K562 (cell line): ENCODE data around the gene POGZ. TPM values are rescaled to one million over a fixed set of nuclear protein-coding genes. Genes with fewer than 3 reads are reported as not detected.

Experiments used
- ATAC-seq: fragments of 200-7000 bp; cut with Tn5 transposase; 3 replicates; pipeline ENCODE4 v1.9.1; 2020; ENCODE audit warnings: moderate library complexity
- BruUV-seq: library from RNA; stranded (reverse); fragments of 400-500 nt; replicated peaks from 2 replicates; lab custom pipeline; 2021; lab: Mats Ljungman, UMichigan
- CTCF ChIA-PET: fragments of 300-600 bp; formaldehyde crosslinking; extraction: SDS; loops from one replicate; lab custom pipeline; 2021; ENCODE audit warnings: low intra/inter-chr PET ratio; lab: Yijun Ruan, JAX
- POLR2A ChIA-PET: fragments of 300-600, 350-650 bp; sonication (Branson Sonifier 250); formaldehyde crosslinking; extraction: SDS; loops from one replicate; lab custom pipeline; 2021; ENCODE audit warnings: antibody characterized with exemption, inconsistent platforms; lab: Yijun Ruan, JAX
- DNase-seq, 4 experiments: peaks; one replicate each; pipeline versions ENCODE4 v3.0.0 to v3.0.0-alpha.2; 2011 to 2018; ENCODE audit warnings: low spot score in 3 of 4, mixed read lengths in 3 of 4; ENCODE audit errors: extremely low read depth in 1 of 4
- FAIRE-seq: peaks from 2 replicates; lab custom pipeline; 2011; peaks lifted over from hg19 to GRCh38; lab: Jason Lieb, UNC
- H2AFZ ChIP-seq: 2 replicates; pipeline ENCODE4 v1.6.0; 2011; ENCODE audit warnings: low read depth, low read length, control low read depth, inconsistent platforms
- H3K27ac ChIP-seq: fragments of 200-600 bp; 3 replicates; pipeline ENCODE4 v1.8.0; 2011; ENCODE audit warnings: low read depth, mild to moderate bottlenecking, control low read depth, inconsistent platforms, low read length, moderate library complexity, mixed read lengths; ENCODE audit errors: extremely low read depth
- H3K27me3 ChIP-seq, 2 experiments: fragments of 300-600 bp in 1 of 2; 2 replicates in 1 of 2; 3 replicates in 1 of 2; pipeline versions ENCODE4 v1.6.0 to v1.8.0; 2011; ENCODE audit warnings: inconsistent platforms in 2 of 2, low read length in 2 of 2, mild to moderate bottlenecking in 1 of 2, mixed read lengths in 1 of 2, moderate library complexity in 1 of 2; ENCODE audit not compliant: control insufficient read depth in 2 of 2, insufficient read depth in 2 of 2
- H3K36me3 ChIP-seq: fragments of 300-600 bp; 3 replicates; pipeline ENCODE4 v1.8.0; 2011; ENCODE audit warnings: mild to moderate bottlenecking, low read length, inconsistent platforms; ENCODE audit not compliant: control insufficient read depth, insufficient read depth
- H3K4me1 ChIP-seq, 2 experiments: fragments of 200-600 bp in 1 of 2; replicated peaks in 1 of 2; 2 replicates in 1 of 2; 3 replicates in 1 of 2; pipeline versions ENCODE4 v1.5.1 to v1.8.0; 2011; ENCODE audit warnings: inconsistent platforms in 2 of 2, low read length in 2 of 2, mild to moderate bottlenecking in 1 of 2, mixed read lengths in 1 of 2, moderate library complexity in 1 of 2; ENCODE audit not compliant: control insufficient read depth in 2 of 2, insufficient read depth in 2 of 2
- H3K4me2 ChIP-seq: 2 replicates; pipeline ENCODE4 v1.6.1; 2011; ENCODE audit warnings: low read length, control low read depth, inconsistent platforms, mixed read lengths; ENCODE audit not compliant: insufficient read depth
- H3K4me3 ChIP-seq: fragments of 200-600 bp; sonication (generic), shearing (Covaris generic); 2 replicates; pipeline ENCODE4 v1.5.1; 2016; ENCODE audit warnings: control low read depth, inconsistent platforms
- H3K79me2 ChIP-seq: fragments of 200-600 bp; 3 replicates; pipeline ENCODE4 v1.8.0; 2011; ENCODE audit warnings: low read length, inconsistent platforms; ENCODE audit not compliant: control insufficient read depth, insufficient read depth
- H3K9ac ChIP-seq, 2 experiments: 2 replicates each; pipeline versions ENCODE4 v1.6.0 to v1.6.1; 2011; ENCODE audit warnings: low read depth in 2 of 2, low read length in 2 of 2, control low read depth in 1 of 2, inconsistent platforms in 1 of 2, mild to moderate bottlenecking in 1 of 2, mixed read lengths in 1 of 2; ENCODE audit not compliant: insufficient read depth in 1 of 2
- H3K9me1 ChIP-seq: one replicate; pipeline ENCODE4 v1.6.0; 2011; ENCODE audit warnings: inconsistent platforms, mild to moderate bottlenecking, low read length, moderate library complexity; ENCODE audit not compliant: control insufficient read depth, insufficient read depth
- H3K9me3 ChIP-seq: replicated peaks from 2 replicates; pipeline ENCODE4 v1.5.1; 2011; ENCODE audit warnings: low read depth, low read length, inconsistent platforms; ENCODE audit not compliant: control insufficient read depth, insufficient read depth
- H4K20me1 ChIP-seq: replicated peaks from 2 replicates; pipeline ENCODE4 v1.6.1; 2011; ENCODE audit warnings: low read length, inconsistent platforms, mixed read lengths; ENCODE audit not compliant: control insufficient read depth, insufficient read depth
- FOXP1 ChIP-seq: sonication (generic); formaldehyde crosslinking; IDR thresholded peaks from 2 replicates; pipeline ENCODE4 v1.8.0; 2022; ENCODE audit warnings: mild to moderate bottlenecking, missing genetic modification reagents
- GTF2F1 ChIP-seq: IDR thresholded peaks from 2 replicates; pipeline ENCODE4 v1.6.1; 2011; ENCODE audit warnings: low read depth, low read length, improper control_type of control experiment
- ID3 ChIP-seq, 2 experiments: fragments of 250-450 bp in 1 of 2; fragments of 450-650 bp in 1 of 2; sonication (Bioruptor Pico) in 1 of 2; IDR thresholded peaks; 2 replicates each; pipeline versions ENCODE4 v1.6.1 to v1.8.0; 2016 to 2021; ENCODE audit warnings: mild to moderate bottlenecking in 2 of 2, moderate library complexity in 2 of 2, missing compliant biosample characterization in 1 of 2, missing genetic modification characterization in 1 of 2
- NCOR1 ChIP-seq: fragments of 450-650 bp; IDR thresholded peaks from 2 replicates; pipeline ENCODE4 v1.6.1; 2016; ENCODE audit warnings: mild to moderate bottlenecking, moderate library complexity
- POLR2G ChIP-seq: fragments of 200-400 bp; formaldehyde crosslinking; IDR thresholded peaks from 2 replicates; pipeline ENCODE4 v1.6.1; 2017; ENCODE audit warnings: low read depth, mild to moderate bottlenecking, antibody characterized with exemption, low read length, moderate library complexity
- POLR3A ChIP-seq: IDR thresholded peaks from 2 replicates; pipeline ENCODE4 v1.6.1; 2011; ENCODE audit warnings: borderline replicate concordance, mild to moderate bottlenecking, moderate library complexity; ENCODE audit not compliant: insufficient read length, insufficient read depth; ENCODE audit errors: extremely low read depth
- PTBP1 ChIP-seq: fragments of 200-400 bp; formaldehyde crosslinking; IDR thresholded peaks from 2 replicates; pipeline ENCODE4 v1.6.1; 2017; ENCODE audit warnings: low read depth, low read length
- SRSF3 ChIP-seq: fragments of 200-400 bp; formaldehyde crosslinking; IDR thresholded peaks from 2 replicates; pipeline ENCODE4 v1.6.1; 2016; ENCODE audit warnings: mild to moderate bottlenecking, low read length, moderate library complexity; ENCODE audit not compliant: insufficient read depth
- THRAP3 ChIP-seq: fragments of 450-650 bp; IDR thresholded peaks from 2 replicates; pipeline ENCODE4 v1.6.1; 2016; ENCODE audit warnings: mild to moderate bottlenecking, inconsistent platforms, borderline replicate concordance
- ZBTB17 ChIP-seq: fragments of 450-650 bp; formaldehyde crosslinking; IDR thresholded peaks from 2 replicates; pipeline ENCODE4 v1.4.0; 2020; ENCODE audit warnings: mild to moderate bottlenecking
- ZBTB7A ChIP-seq: IDR thresholded peaks from 2 replicates; pipeline ENCODE4 v1.6.1; 2011; ENCODE audit warnings: low read depth, mild to moderate bottlenecking, low read length, moderate library complexity, borderline replicate concordance; ENCODE audit not compliant: control insufficient read depth
- ZNF224 ChIP-seq: sonication (generic); formaldehyde crosslinking; IDR thresholded peaks from 2 replicates; pipeline ENCODE4 v1.8.0; 2022; ENCODE audit warnings: mild to moderate bottlenecking, missing genetic modification reagents
- ZNF282 ChIP-seq: sonication (generic); formaldehyde crosslinking; IDR thresholded peaks from 2 replicates; pipeline ENCODE4 v1.8.1; 2023; ENCODE audit warnings: missing genetic modification reagents
- WGBS: fragments of 100-300 bp; shearing (Covaris generic); methylation state at CpG from one replicate; pipeline ENCODE4 v1.1.6; 2016; ENCODE audit warnings: low coverage, mixed read lengths; ENCODE audit not compliant: insufficient coverage; ENCODE audit errors: missing lambda C conversion rate; 5-methylcytosine and 5-hydroxymethylcytosine counted together
- in situ Hi-C: fragments of 300-500 bp; cut with MboI; formaldehyde crosslinking; loops from 4 replicates; pipeline ENCODE4 v1.15.0; 2018; ENCODE audit warnings: inconsistent platforms, mixed read lengths
- intact Hi-C: fragments of 100-400 bp; cut with micrococcal nuclease; formaldehyde crosslinking; loops from 2 replicates; pipeline ENCODE4 v1.14.2; 2022
- polyA plus RNA-seq, 8 experiments: library from polyadenylated mRNA; depleted of rRNA in 4 of 8; stranded (reverse) in 5 of 8; unstranded in 3 of 8; fragments of >200 nt; fragmentation: Nextera tagmentation in 2 of 8; fragmentation: Illumina TruSeq in 1 of 8; extraction: Ambion mirVana in 2 of 8; extraction: Trizol in 1 of 8; gene quantifications; 2 replicates each; pipeline versions ENCODE4 v1.2.1 to v1.2.3, GENCODE V29; 2011 to 2014; ENCODE audit warnings: inconsistent platforms in 1 of 8, missing spikeins in 1 of 8
- total RNA-seq, 7 experiments: library from RNA; depleted of rRNA in 6 of 7; stranded (reverse); fragments of >200 nt in 6 of 7; fragmentation: Illumina TruSeq in 2 of 7; extraction: Trizol in 2 of 7; gene quantifications; 2 replicates each; pipeline versions ENCODE4 v1.2.1 to v1.2.3, GENCODE V29; 2011 to 2021; ENCODE audit warnings: low replicate concordance in 1 of 7
- TF ChIP-seq, protein P1 (sequence below): fragments of 450-650 bp; formaldehyde crosslinking; IDR thresholded peaks from 2 replicates; pipeline ENCODE4 v1.4.0; 2022; ENCODE audit warnings: missing genetic modification characterization

The POGZ gene
- total and polyA plus RNA-seq, 9 of the 15 experiments (the other 6 are each of a cell fraction or from before 2014, with no cell fraction given), result 9.4 to 40.6 (median 21.6) TPM

GRCh38 chr1:151425103-151425502 lies 34.2 kb downstream of the POGZ start:
- H3K9me1 ChIP-seq, result no peaks in the 10 kb centered on the region
- H3K36me3 ChIP-seq, result peaks cover 91% of the 10 kb centered on the region
- no peak overlapping the region for H2AFZ ChIP-seq
- H3K4me3 ChIP-seq, result no peak overlapping the region
- no peaks in the 10 kb centered on the region for H4K20me1 ChIP-seq
- CTCF ChIA-PET, result no interaction called here
- H3K4me1 ChIP-seq, result no peaks in the 10 kb centered on the region
- no peaks in the 10 kb centered on the region for H3K9me3 ChIP-seq
- H3K27ac ChIP-seq, result no peak overlapping the region
- no peaks in the 10 kb centered on the region for H3K79me2 ChIP-seq
- FAIRE-seq, result no peak
- BruUV-seq, result no TSS peak
- intact Hi-C loops (no loop called here), in situ Hi-C loops (no loop called here)
- TF ChIP-seq ID3 (CRISPR knock-in tag; IDR thresholded peaks at IDR 0.05) (no peak), ID3 (tag; IDR thresholded peaks at IDR 0.05) (no peak), ZBTB7A (no peak), NCOR1 (no peak), FOXP1 (CRISPR knock-in tag) (no peak), SRSF3 (no peak), POLR2G (no peak), ZBTB17 (CRISPR knock-in tag) (no peak), PTBP1 (no peak), POLR3A (no peak), GTF2F1 (no peak), ZNF224 (CRISPR knock-in tag) (no peak), THRAP3 (no peak), ZNF282 (CRISPR knock-in tag) (no peak)
- TF ChIP-seq, protein P1, sequence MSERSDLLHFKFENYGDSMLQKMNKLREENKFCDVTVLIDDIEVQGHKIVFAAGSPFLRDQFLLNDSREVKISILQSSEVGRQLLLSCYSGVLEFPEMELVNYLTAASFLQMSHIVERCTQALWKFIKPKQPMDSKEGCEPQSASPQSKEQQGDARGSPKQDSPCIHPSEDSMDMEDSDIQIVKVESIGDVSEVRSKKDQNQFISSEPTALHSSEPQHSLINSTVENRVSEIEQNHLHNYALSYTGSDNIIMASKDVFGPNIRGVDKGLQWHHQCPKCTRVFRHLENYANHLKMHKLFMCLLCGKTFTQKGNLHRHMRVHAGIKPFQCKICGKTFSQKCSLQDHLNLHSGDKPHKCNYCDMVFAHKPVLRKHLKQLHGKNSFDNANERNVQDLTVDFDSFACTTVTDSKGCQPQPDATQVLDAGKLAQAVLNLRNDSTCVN (CRISPR knock-in tag), result no peak
- DNase-seq, result no peak
- H3K4me2 ChIP-seq, result no peak overlapping the region
- ATAC-seq, result no peak
- no peaks in the 10 kb centered on the region for H3K27me3 ChIP-seq
- WGBS, result 79% methylated on average over 2 of the region's 2 CpGs
- POLR2A ChIA-PET, result interaction anchor here (1.0 to 1.6 kb wide), 3 partner anchors 15 to 23 kb away, joined by 3 to 5 read pairs (median 3); no protein-coding TSS in a partner anchor
- H3K9ac ChIP-seq, result no peak overlapping the region
